Right ventricle myocardium inferior (tissue), 1 donor: Measurements from ENCODE around the gene SEPTIN1. TPM values are rescaled to one million over a fixed set of nuclear protein-coding genes. Genes with fewer than 3 reads are reported as not detected.

Source experiments
- ATAC-seq: fragments of 200-7000 bp; cut with Tn5 transposase; one replicate; pipeline ENCODE4 v1.9.1; 2020; ENCODE audit warnings: mild to moderate bottlenecking, moderate library complexity
- DNase-seq: peaks from one replicate; pipeline ENCODE4 v3.0.0; 2021; ENCODE audit errors: missing footprints
- intact Hi-C: fragments of 100-400 bp; cut with DNase I; formaldehyde crosslinking; loops from one replicate; pipeline ENCODE4 v1.11.0; 2022
- total RNA-seq: library from RNA; stranded (reverse); fragmentation: NEBNext Ultra II Directional; extraction: Animal tissue kit (Norgen Biotek cat#: 25700); gene quantifications from one replicate; pipeline ENCODE4 v1.2.1, GENCODE V29; 2021
- donor health status: DM: no; HTN: yes; CAD: no; lungs with severe emphysema.

The SEPTIN1 gene
- total RNA-seq, 1 donor from 2014 or later = 1.4 TPM

DNA sequence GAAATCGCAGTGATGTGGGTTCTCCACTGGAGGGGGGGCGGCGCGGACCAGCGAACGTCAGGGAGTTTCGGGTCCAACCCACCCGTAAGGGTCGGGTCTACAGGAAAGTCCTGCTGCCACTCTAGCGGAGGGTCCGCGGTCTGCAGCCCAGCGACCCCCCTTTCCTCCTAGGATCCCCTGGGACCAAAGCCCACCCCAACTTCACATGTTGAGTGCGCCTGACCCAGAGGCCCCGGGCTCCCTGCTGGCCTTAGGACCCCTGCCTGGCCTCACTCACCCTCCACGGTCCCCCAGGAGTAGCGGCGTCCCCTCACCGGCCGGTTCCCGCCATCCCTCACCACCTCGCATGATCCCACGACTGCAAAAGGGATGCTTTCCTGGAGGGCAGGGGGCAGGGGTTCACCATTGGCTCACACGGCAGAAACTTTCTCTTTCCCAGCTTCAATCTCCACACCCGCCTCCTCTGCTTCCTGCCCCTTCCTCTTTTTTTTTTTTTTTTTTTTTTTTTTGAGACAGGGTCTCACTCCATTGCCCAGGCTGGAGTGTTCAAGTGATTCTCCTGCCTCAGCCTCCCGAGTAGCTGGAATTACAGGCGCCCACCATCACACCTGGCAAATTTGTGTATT, 3.1 kb downstream of the SEPTIN1 start:
- intact Hi-C loops = no loop called here
- DNase-seq (no peak), ATAC-seq (no peak)

DNA sequence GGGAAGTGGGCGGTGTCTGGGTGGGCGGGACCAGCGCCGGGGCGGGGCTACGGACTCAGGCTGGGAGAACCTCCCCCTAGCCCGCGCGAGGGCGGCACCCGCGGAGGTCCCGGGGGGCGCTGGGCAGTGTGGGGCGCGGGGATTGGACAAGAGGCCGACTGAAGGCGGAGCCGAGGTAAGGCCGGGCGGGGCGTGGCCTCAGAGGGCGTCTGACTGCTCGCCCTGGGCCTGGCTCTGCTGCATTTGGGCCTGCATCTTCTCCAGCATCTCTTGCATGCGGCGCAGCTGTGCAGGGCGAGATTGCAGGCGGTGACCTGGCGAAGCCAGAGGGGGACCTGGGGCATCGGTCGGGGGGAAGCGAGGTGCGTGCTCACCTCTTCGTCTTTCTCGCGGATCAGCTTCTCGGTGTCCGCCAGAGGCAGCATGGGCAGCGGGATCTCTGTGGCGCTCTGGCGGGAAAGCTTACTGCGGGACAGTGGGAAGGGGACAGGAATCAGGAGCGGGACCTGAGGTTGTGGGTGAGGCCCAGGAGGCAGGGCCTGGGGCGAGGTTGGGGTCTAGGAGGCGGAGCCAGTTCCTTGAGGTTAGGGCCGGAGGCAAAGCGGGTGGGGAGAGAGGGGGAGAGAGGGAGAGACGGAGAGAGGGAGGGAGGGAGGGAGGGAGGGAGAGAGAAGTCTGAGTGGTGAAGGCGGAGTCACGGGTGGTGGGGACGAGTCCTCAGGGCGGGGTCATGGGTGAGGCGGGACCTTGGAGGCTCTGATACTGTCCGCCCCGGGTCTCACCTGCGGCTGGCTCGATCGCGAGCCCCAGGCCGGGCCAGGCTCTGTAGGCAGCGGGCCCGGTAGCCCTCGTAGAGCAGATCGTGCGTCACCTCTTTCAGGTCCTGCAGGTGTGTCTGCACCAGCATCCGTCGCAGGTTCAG, 3.9 kb downstream of the SEPTIN1 start:
- peak; percentile 98 for ATAC-seq
- intact Hi-C loops = no loop called here

DNA sequence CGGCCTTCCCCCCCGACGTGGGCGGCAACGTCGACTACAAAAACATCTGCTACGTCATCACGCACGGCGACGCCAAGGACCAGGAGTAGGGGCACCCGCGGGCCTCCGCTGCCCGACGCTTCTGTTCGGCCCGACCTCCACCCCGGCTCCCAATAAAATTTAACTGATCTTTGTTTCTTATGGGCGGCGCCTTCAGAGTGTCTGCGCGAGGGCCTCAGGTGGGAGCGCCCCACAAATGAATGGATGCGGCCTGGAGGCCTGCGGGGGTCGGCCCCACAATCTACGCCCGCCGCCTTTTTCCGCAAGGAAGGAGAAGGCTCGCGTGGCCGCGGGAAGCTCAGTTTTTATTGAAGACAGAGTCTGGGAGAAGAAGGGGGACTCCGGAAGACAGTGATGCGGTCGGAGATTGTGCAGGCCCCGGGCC, 4.5 kb downstream of the SEPTIN1 start:
- peak; percentile 99 for DNase-seq
- intact Hi-C loops = no loop called here
- ATAC-seq = peak; percentile 78

More for the DNA sequence above, 3.9 kb downstream of the SEPTIN1 start:
- DNase-seq = peak; percentile 99

DNA sequence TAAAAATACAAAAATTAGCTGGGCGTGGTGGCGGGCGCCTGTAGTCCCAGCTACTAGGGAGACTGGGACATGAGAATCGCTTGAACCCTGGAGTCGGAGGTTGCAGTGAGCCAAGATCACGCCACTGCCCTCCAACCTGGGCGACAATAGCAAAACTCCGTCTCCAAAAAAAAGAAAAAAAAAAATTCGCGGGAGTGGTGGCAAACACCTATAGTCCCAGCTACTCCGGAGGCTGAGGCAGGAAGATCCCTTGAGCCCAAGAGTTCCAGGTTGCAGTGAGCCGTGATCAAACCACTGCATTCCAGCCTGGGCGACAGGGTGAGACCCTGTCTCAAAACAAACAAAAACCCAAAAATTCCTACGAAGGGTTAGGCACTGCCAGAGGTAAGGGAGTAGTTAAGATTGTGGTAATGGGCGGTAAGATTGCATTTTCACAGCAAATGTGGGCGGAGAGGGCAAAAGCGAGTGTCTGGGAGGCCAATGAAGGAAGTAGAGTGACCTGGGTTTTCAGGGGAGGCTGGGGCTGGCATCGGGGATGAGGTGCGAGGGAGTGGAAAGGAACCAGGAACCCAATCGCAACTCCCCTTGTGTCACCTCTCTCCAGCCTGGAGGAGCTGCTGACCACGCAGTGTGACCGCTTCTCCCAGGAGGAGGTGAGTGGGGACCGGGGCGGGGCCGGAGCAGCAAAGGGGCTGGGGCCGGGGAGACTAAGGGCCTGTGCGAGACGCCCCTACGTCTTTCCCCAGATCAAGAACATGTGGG, 5.1 kb downstream of the SEPTIN1 start:
- intact Hi-C loops = no loop called here
- DNase-seq (no peak), ATAC-seq (no peak)

DNA sequence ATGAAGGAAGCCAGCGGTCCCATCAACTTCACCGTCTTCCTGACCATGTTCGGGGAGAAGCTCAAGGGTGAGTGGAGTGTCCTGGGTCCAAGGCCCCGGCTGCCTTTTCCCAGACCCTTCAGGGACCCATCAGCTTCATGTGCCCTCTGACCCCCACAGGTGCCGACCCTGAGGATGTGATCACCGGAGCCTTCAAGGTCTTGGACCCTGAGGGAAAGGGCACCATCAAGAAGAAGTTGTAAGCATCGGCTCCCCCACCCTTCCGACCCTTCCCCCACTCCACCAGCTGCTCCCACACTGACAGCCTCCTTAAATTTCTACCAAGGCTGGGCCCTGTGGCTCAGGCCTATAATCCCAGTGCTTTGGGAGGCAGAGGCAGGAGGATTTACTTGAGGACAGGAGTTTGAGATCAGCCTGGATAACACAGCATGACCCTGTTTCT, 5.9 kb downstream of the SEPTIN1 start:
- intact Hi-C loops = no loop called here
- DNase-seq (no peak), ATAC-seq (no peak)

DNA sequence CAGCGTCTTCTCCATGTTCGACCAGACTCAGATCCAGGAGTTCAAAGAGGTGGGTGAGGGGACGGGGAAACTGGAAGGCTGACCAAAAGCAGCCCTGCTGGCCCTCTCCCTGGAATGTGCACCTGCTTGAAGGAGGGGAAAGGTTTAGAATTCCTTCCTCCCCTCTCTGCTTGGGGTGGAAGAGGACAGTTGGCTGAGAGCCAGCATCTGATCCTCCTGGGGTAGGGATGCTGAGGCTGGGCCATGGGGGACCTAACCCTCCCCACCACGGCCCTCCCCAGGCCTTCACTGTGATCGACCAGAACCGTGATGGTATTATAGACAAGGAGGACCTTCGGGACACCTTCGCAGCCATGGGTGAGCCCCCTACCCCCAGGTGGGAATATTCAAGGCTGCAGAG, 6.5 kb downstream of the SEPTIN1 start:
- intact Hi-C loops = no loop called here
- ATAC-seq = no peak
- DNase-seq = no peak

DNA sequence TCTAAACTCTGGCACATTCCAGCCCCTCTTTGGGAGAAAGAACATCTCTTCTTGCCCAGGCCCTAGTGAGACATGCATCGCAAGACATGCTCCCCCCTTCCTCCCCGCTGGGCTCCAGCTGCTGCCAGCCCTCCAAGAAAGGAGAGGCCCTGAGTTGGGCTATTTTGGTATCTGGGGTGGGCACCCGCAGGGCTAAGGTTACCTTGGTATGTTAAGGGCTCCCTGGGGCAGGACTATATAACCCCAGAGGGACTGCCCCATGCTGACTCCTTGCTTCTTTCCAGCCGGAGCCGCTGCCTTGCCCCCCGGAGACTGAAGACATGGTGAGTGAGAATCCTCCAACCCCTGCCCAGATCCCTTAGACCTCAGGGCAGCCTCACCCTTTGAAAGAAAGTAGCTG, 7.8 kb downstream of the SEPTIN1 start, which contains the start of gene MYL11:
Gene MYL11 (plus strand): TSS at position 265 of the 400 bp plus-strand sequence. CDS start 56 bp downstream, at position 321.
- no peak for ATAC-seq
- DNase-seq = no peak
- intact Hi-C loops = no loop called here

DNA sequence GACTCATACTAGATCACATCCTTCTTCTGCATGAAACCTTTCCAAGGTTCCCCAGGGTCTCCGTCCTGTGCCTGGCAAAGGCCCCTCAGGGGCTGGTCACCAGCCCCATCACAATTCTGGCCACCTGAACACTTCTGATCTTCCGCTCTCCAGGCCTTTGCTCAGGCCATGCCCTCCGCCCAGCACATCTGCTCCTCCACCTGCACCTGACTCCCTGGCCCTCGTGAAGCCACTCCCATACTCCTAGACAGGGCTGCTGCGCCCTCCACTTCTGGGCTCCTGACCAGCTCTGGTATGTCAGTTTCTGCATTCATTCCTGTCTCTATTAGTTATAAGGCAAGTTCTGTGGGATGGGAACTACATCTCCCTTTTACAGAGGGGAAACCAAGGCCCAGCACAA, 9.6 kb downstream of the SEPTIN1 start:
- DNase-seq (no peak), ATAC-seq (no peak)
- intact Hi-C loops = no loop called here

DNA sequence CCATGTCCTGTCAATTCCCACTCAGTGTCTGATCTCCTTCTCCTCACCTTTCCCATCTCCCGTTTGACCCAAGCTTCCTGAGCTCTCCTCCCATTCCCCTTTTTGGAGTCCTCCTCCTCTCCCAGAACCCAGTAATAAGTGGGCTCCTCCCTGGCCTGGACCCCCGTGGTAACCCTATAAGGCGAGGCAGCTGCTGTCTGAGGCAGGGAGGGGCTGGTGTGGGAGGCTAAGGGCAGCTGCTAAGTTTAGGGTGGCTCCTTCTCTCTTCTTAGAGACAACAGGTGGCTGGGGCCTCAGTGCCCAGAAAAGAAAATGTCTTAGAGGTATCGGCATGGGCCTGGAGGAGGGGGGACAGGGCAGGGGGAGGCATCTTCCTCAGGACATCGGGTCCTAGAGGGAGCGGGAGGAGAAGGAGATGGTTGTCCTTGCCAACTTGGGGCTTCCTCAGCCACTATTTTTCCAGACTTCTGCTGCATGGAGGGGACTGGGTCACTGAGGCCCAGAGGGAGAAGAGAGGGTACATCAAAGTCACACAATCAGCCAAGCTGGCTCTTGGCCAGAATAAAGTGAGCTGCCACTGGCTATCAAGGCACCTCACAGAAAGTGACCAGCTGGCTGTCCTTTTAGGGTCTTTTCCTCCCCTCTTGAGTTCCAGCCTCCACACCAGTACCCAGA, 10.2 kb downstream of the SEPTIN1 start:
- DNase-seq (no peak), ATAC-seq (no peak)
- intact Hi-C loops = no loop called here

DNA sequence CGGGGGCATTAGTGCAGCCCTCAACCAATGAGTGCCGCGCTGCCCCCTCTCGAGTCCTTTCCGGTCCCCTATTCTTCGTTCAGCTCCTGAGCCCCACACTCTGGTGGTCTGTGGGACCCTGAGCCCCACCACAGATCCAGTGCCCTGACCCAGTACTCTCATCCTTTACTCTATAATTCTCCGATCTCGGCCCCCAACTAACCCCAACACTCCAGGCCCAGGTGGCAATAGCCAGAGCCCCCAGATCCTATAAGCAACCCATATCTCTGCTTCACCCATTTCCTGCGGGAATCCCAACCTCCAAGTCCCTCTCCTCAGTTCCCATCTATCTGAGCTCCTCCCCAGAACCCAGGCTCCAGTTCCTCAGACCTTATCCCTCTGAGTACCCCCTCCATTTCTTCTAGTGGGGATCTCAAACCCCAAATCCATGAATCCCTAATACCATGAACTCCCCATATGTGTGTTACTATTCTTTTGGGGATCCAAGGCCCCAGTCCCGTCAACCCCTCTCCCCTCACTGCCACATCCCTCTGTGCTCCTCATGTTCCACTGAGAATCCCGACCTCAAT, 11.0 kb downstream of the SEPTIN1 start:
- intact Hi-C loops = no loop called here
- DNase-seq = no peak

DNA sequence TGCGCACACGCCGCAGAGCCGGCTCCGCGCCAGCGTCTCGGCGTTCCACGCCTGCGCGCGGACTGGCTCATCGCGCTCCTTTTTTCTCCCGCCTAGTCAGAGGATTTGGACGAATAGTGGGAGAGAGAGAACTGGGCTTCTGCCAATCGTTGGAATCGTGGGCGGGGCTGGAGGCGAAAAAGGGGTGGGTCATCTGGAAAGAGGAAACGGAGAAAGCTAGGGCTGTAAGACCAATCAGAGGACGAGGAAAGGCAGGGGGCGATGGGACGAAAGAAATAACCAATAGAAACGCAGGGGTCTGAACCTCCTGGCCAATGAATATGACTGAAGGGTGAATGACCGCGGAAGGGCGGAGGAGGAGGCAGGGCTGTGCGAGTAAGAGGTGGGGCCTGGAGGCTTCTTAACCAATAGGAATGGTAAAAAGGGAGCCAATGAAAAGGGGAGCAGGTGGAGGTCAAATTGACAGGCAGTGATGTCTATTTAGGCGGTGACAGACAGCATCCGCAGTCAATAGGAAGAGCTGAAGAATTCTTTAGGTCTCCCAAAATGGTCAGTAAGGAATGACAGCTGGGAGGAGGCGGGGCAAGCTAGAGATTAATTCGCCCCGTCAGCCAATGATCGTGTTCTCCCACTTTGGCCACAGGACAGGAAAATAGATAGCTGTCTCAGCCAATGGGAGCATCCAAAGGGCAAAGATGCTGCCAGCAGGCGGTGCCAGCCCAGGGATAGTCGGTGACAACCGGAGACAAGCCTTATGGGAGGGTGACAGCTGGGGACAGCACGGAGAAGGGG, 11.7 kb downstream of the SEPTIN1 start, which contains the start of gene TBC1D10B:
Gene TBC1D10B (minus strand): TSS at position 39 of the 792 bp plus-strand sequence. CDS start 311 bp downstream, outside the sequence.
- intact Hi-C loops = no loop called here
- DNase-seq (peak; percentile 97), ATAC-seq (peak; percentile 94)

More for the DNA sequence above, 11.0 kb downstream of the SEPTIN1 start:
- ATAC-seq = no peak

DNA sequence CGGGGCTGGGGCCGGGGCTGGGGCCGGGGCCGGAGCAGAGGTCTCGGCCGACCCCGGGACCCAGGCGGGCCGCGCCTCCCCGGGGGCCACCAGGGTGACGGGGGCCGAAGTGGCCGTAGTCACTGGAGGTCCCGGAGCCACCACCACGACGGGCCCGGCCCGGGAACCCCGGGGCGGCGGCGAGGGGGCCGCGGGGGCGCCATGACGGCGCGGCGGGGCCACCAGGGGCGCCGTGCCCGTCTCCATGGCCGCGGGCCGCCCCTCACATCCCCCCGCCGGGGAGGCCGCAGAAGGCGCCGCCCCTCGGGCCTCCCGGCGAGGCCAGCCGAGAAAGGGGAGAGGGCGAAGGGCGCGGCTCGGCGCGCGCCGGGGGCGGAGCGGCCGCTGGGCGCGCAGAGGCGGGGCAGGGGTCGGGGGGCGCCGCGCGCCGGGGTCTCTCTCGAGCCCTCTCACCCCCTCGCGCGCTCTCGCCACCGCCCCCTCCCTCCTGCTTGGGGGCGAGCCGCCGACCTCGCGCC, 12.4 kb downstream of the SEPTIN1 start:
- no peak for ATAC-seq
- no peak for DNase-seq
- intact Hi-C loops = no loop called here

DNA sequence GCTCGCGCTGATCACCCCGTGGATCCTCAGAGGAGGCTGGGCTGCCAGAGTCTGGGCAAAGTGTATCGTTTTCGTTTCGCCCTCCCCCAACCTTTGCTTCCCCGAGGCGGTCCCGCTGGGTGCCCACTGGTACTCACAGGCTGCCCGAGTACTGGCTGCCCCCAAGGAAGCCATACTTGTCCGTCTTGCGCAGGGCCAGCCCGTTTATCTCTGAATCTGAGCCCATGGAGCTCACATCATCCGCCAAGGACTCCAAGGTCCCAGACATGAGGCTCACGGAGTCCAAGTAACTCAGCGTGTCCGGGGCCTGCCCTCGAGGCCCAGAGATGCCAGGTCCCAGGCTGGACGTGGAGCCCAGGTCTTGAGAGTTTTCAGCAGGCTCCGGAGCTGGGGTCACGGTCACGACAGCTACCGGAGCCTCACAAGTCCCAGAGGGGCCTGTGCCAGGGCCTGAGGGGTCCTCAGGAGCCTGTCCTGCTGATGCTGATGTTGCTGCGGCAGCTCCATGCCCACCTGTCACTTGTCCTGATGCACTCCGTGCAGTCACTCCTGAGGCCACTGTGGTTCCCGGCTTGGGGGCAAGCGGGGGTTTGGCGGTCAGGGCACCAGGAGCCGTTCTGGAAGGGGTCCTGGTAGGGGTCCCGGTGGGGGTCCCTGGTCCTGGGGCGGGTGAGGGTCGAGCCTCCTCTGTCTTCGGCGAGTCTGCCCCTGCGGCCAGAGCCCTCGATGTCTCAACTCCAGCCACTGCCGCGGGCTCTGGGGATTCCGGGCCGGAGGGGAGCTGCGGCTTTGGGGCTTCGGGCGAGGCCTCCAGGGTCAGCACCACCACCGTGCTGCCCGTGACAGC, 13.0 kb downstream of the SEPTIN1 start:
- intact Hi-C loops = no loop called here
- DNase-seq = no peak
- no peak for ATAC-seq

DNA sequence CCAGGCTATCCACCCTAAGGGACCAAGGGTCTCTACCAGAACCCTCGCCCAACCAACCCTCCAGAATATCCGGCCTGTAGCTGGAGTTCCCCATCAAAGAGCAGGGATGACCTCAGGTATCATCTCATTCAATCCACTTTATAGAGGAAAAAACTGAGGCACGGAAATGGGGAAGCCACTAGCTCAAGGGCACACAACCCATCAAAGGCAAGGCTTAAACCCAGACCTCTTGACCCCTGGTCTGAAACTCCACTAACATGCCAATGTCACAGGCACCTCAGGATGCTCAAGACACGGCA, 13.6 kb downstream of the SEPTIN1 start:
- intact Hi-C loops = loop anchor here (1.0 kb wide), 1 partner anchor 13 kb away; the partner anchor contains the start of gene CD2BP2
- no peak for DNase-seq
- ATAC-seq = no peak

DNA sequence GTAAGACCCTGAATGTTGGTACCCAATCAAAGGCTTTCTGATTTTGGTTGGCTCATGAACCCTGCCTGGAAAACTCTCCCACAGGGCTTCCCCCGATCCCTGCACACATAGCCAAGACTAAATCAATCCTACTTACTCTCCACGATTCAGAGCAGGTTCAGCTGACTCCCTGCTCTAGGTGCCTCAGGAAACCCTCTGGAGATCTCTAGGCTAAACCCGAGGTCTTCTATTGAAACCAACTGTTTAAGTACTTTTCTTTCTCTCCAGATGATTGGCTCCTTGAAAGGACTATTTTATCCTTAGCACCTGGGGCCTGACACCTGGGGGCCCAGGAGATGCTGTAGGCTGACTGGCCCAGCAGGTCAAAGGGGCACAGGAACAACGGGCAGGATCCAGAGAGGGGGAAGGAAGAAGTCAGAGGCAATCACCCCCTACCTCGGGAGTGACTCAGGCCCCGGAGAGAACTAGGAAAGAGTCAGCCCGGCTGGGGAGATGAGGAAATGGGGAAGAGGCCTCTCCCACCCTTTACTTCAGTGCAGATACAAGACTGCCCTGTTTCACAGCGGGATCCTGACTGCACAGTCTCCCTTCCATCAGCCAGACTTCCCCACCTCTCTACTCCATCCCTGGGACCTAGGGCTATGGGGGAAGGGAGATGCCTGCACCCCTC, 14.1 kb downstream of the SEPTIN1 start:
- intact Hi-C loops = loop anchor here (1.0 kb wide), 1 partner anchor 13 kb away; the partner anchor contains the start of gene CD2BP2
- no peak for DNase-seq
- no peak for ATAC-seq
